A673 (cell line): ENCODE results near the gene BCR.

Experiments
- CTCF ChIP-seq: fragments of 300-800, 200-600 bp; sonication (generic); conservative IDR thresholded peaks from 2 replicates; pipeline ENCODE4 v1.5.1; 2017; ENCODE audit warnings: low read depth, mild to moderate bottlenecking, antibody characterized with exemption, low read length, moderate library complexity, mixed read lengths
- EZH2 ChIP-seq: fragments of 200-600 bp; sonication (generic); IDR thresholded peaks from 2 replicates; pipeline ENCODE4 v1.6.1; 2017; ENCODE audit warnings: borderline replicate concordance, low read depth, mild to moderate bottlenecking, mixed read lengths, antibody characterized with exemption, low read length; ENCODE audit not compliant: poor library complexity, severe bottlenecking

- no peak for TF ChIP-seq CTCF
- TF ChIP-seq EZH2 = no peak
Measured at GRCh38 chr22:23275751-23276150, 95.4 kb downstream of the BCR start.
